NB4 (cell line): Measurements from ENCODE around the gene PRTN3.

Experiments
- MYC ChIP-seq: IDR thresholded peaks from 2 replicates; pipeline ENCODE4 v1.6.1; 2011; ENCODE audit warnings: low read depth, low read length
- POLR2A ChIP-seq: IDR thresholded peaks from 2 replicates; pipeline ENCODE4 v1.6.1; 2011; ENCODE audit warnings: mild to moderate bottlenecking; ENCODE audit not compliant: insufficient read length; ENCODE audit errors: extremely low read depth
- TF ChIP-seq, protein P1 (sequence below): IDR thresholded peaks from one replicate; pipeline ENCODE4 v1.5.1; 2012; ENCODE audit warnings: low read depth, low read length
- TF ChIP-seq, protein P2 (sequence below): IDR thresholded peaks from 2 replicates; pipeline ENCODE4 v1.6.1; 2011; ENCODE audit warnings: low read depth, low read length

DNA sequence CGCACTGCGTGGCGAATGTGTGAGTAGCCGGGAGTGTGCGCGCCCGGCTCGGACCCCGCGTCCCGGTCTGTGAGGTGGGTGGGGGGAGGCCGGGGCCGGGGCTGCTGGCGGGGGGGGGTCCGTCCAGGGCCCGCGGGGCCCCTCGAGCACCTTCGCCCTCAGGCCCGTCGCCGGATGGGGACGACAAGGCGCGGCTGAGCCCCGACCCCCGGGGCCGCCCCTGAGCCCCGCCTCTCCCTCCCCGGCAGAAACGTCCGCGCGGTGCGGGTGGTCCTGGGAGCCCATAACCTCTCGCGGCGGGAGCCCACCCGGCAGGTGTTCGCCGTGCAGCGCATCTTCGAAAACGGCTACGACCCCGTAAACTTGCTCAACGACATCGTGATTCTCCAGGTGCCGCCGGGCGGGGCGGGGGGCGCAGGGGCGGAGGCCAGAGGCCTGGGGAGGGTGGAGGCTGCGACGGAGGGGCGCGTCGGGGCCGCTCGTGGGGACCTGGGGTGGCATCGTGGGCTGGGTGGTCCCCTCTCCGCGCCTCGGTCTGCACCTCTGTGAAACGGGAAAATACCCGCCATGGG lies 12.3 kb downstream of the PRTN3 start:
- TF ChIP-seq, protein P1, sequence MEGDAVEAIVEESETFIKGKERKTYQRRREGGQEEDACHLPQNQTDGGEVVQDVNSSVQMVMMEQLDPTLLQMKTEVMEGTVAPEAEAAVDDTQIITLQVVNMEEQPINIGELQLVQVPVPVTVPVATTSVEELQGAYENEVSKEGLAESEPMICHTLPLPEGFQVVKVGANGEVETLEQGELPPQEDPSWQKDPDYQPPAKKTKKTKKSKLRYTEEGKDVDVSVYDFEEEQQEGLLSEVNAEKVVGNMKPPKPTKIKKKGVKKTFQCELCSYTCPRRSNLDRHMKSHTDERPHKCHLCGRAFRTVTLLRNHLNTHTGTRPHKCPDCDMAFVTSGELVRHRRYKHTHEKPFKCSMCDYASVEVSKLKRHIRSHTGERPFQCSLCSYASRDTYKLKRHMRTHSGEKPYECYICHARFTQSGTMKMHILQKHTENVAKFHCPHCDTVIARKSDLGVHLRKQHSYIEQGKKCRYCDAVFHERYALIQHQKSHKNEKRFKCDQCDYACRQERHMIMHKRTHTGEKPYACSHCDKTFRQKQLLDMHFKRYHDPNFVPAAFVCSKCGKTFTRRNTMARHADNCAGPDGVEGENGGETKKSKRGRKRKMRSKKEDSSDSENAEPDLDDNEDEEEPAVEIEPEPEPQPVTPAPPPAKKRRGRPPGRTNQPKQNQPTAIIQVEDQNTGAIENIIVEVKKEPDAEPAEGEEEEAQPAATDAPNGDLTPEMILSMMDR = no peak
- TF ChIP-seq, protein P2, sequence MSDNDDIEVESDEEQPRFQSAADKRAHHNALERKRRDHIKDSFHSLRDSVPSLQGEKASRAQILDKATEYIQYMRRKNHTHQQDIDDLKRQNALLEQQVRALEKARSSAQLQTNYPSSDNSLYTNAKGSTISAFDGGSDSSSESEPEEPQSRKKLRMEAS = no peak
- no peak for TF ChIP-seq POLR2A
- no peak for TF ChIP-seq MYC
